ENCODE data around the gene BMAL2.

Gene BMAL2

DNA sequence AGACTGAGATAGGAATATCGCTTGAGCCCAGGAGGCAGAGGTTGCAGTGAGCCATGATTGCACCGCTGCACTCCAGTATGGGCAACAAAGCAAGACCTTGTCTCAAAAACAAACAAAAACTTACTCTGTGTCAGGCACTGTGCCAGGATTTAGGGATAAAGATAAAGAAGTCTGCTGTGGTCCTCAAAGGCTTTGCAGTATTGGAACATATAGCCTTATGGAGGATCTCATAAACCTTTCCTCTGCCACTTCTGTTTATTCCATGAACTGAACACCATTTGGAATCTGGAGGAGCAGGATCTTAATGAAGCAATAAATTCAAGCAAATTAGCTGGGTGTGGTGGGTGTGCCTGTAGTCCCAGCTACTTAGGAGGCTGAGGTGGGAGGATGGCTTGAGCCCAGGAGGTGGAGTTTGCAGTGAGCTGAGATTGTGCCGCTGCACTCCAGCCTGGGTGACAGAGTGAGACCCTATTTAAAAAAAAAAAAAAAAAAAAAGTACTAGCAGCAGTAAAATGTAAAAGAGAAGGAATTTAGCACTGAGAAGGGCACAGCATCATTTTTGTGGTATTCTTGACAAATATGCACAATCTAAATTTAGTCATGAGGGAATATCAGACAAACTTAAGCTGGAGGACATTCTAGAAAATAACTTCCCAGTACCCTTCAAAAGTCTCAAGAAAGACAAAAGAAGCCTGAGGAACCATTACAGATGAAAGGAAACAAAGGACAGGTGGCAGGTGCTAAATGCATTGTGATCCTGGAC, 27.1 kb downstream of the BMAL2 start:
- DNase-seq (ENCODE audit: low read depth) = no peak

DNA sequence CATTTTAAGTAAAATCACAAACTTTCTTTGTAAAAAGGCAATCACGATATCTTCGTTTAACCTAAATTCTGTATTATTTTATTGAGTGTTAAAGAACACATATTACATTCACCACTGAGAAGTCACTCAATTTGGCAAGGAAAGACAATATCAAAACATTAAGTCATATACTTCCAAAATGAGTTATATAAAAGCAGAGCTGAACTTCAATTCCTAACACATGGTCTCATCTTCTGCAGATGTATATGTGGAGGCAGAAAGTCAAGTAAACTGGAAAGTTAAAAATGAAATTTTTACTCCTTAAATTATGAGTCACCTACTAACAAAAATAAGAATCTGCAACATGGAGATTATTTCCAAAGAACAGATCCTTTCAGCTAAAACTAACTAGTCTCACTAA, 28.7 kb downstream of the BMAL2 start:
- DNase-seq (ENCODE audit: low read depth) = no peak

DNA sequence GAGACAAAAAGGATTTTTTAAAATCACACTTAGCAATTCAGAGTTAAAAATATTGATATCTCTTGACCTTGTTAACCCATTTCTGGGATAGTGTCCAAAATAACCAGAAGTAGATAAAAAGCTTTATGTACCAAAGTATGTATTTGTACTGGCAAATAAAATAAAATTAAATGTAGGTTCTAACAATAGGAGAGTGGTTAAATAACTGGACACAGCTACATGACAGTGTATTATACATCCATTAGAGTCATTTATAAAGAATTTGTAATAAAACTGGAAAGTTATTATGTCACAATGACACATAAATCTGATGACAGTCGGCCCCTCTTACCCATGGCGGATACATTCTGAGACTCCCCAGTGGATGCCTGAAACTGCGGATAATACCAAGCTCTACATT, 34.0 kb downstream of the BMAL2 start:
- no peak for DNase-seq (ENCODE audit: low read depth)

DNA sequence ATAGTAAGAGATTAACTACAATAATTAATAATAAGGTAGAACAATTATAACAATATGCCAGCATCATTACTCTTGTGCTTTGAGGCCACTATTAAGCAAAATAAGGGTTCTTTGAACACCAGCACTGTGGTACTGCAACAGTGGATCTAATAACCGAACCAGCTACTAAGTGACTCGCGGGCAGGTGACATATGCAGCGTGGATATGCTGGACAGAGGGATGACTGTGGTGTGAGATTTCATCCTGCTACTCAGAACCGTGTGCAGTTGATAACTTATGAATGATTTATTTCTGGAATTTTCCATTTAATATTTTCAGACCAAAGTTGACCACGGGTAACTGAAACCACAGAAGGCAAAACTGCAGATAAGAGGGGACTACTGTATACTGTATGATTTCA, 34.4 kb downstream of the BMAL2 start:
- DNase-seq (ENCODE audit: low read depth) = no peak

DNA sequence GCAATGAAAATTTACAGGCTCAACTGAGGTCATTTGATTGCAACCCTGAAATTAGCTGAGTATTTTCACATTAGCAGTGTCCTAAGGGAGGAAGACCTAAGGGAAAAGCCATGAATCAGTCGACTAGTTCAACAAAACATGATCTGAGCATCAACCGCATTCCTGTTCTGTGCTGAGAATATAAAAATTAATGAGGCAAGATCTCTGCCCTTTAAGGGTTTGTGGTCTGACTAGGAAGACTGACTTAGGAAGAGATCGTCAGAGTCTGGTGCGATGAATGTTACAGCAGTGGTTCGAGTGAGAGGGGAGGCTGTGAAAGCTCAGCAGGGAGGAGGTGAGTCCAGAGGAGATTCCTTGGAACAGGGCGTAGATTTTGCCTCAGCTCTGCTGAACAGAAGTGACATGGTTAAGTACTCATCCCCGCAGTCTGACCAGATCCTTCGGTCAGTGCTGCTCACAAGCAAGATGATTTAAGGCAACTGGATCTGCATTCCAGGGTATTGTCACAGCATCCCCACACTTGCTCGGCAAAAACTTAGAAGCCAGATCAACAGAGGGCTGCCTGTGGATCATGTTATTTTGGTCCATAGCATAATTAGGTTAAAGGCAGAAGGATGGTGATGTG, 49.6 kb downstream of the BMAL2 start:
- no peak for DNase-seq (ENCODE audit: low read depth)
